HG02642 (cell line): Measurements from ENCODE around the gene LMOD3.

ENCODE experiments used
- ATAC-seq: cut with Tn5 transposase; IDR thresholded peaks from one replicate; pipeline ENCODE4 v1.9.1; 2021; ENCODE audit warnings: mild to moderate bottlenecking; ENCODE audit not compliant: unreplicated experiment, poor library complexity

LMOD3 gene

GRCh38 chr3:69122403-69122802, at the start of gene LMOD3:
LMOD3 (minus strand) TSS chr3:69122595; CDS start chr3:69122386, 209 bp downstream.
- no peak for ATAC-seq

GRCh38 chr3:69172058-69172457, 49.7 kb upstream of the LMOD3 start:
- no peak for ATAC-seq

- no peak for ATAC-seq
These were observed 44.1 kb upstream of the LMOD3 start for GRCh38 chr3:69166446-69166845.

- no peak for ATAC-seq
These were observed 43.3 kb upstream of the LMOD3 start for GRCh38 chr3:69165744-69166143.

- no peak for ATAC-seq
These were observed 41.9 kb upstream of the LMOD3 start for GRCh38 chr3:69164296-69164695.

GRCh38 chr3:69162308-69162980, 40.0 kb upstream of the LMOD3 start:
- ATAC-seq, result no peak

- peak; percentile 63 for ATAC-seq
These were observed 39.4 kb upstream of the LMOD3 start for GRCh38 chr3:69161587-69162307.

GRCh38 chr3:69160525-69160924, 38.1 kb upstream of the LMOD3 start:
- no peak for ATAC-seq

GRCh38 chr3:69160107-69160506, 37.7 kb upstream of the LMOD3 start:
- no peak for ATAC-seq

- ATAC-seq, result no peak
These were observed 27.2 kb upstream of the LMOD3 start for GRCh38 chr3:69149586-69149985.

GRCh38 chr3:69145688-69146087, 23.3 kb upstream of the LMOD3 start:
- no peak for ATAC-seq

GRCh38 chr3:69144631-69145245, 22.3 kb upstream of the LMOD3 start:
- no peak for ATAC-seq

GRCh38 chr3:69143612-69144011, 21.2 kb upstream of the LMOD3 start:
- ATAC-seq, result no peak

- ATAC-seq, result no peak
These were observed 20.5 kb upstream of the LMOD3 start for GRCh38 chr3:69142797-69143454.

GRCh38 chr3:69142090-69142489, 19.7 kb upstream of the LMOD3 start:
- no peak for ATAC-seq

GRCh38 chr3:69141313-69141712, 18.9 kb upstream of the LMOD3 start:
- ATAC-seq, result no peak

- ATAC-seq, result no peak
These were observed 15.0 kb upstream of the LMOD3 start for GRCh38 chr3:69137412-69137811.

GRCh38 chr3:69137005-69137404, 14.6 kb upstream of the LMOD3 start:
- no peak for ATAC-seq

GRCh38 chr3:69130689-69131088, 8.3 kb upstream of the LMOD3 start:
- ATAC-seq, result no peak

- ATAC-seq, result no peak
These were observed 7.1 kb upstream of the LMOD3 start for GRCh38 chr3:69129531-69129930.

GRCh38 chr3:69128509-69128908, 6.1 kb upstream of the LMOD3 start:
- no peak for ATAC-seq
